Measurements from ENCODE around the gene REELD1.

DNA sequence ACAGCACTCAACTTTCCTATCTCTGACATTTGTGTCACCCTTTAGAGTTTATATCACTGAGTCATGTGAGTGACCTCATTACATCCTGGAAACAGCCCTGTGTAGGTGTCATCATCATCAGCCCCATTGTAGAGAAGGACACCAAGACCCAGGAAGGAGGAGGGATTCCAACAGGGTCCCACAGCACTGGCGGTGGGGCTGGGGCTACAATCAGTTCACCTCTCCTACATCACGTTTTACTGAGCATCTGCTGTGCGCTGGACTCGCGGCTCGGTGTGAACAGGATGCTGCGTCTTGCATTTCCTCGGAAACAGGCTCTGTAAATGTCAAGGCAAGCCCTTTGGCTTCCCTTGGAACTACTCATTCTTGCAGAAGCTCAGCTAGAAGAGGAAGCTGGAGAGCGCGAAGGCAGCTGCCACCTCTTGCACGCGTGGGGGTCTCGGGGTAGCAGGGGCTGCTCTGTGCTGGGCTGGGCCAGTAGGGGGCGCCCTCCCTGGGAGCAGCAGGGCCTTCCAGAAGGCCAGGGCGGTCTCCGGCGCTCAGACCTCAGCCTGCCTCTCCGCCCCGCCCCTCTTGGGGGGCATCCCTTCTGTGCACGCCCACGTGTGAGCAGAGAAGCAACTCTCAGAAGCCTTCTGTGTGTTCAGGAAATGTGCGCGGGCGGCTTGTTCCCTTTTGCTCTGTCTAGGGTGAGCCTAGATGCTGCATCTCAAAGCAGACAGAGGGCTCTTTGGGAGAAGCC is 29.0 kb downstream of the REELD1 start:
- TF ChIP-seq, protein P1, sequence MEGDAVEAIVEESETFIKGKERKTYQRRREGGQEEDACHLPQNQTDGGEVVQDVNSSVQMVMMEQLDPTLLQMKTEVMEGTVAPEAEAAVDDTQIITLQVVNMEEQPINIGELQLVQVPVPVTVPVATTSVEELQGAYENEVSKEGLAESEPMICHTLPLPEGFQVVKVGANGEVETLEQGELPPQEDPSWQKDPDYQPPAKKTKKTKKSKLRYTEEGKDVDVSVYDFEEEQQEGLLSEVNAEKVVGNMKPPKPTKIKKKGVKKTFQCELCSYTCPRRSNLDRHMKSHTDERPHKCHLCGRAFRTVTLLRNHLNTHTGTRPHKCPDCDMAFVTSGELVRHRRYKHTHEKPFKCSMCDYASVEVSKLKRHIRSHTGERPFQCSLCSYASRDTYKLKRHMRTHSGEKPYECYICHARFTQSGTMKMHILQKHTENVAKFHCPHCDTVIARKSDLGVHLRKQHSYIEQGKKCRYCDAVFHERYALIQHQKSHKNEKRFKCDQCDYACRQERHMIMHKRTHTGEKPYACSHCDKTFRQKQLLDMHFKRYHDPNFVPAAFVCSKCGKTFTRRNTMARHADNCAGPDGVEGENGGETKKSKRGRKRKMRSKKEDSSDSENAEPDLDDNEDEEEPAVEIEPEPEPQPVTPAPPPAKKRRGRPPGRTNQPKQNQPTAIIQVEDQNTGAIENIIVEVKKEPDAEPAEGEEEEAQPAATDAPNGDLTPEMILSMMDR (IDR thresholded peaks at IDR 0.05; ENCODE audit: insufficient read depth, low read length), result peak; percentile 39
- TF ChIP-seq GABPA (IDR thresholded peaks at IDR 0.05; ENCODE audit: low read depth), result no peak
- TF ChIP-seq POLR2AphosphoS5 (IDR thresholded peaks at IDR 0.05; ENCODE audit: low read depth), result no peak
- TF ChIP-seq SPI1 (IDR thresholded peaks at IDR 0.05; ENCODE audit: borderline replicate concordance, low read depth), result no peak
